Measurements from ENCODE around the gene UBAC2. TPM values are rescaled to one million over a fixed set of nuclear protein-coding genes. Genes with fewer than 3 reads are reported as not detected.

The UBAC2 gene
- total and polyA plus RNA-seq, 2 of the 4 experiments (the other 2 are of a cell fraction), result 20.8 to 36.3 TPM

DNA sequence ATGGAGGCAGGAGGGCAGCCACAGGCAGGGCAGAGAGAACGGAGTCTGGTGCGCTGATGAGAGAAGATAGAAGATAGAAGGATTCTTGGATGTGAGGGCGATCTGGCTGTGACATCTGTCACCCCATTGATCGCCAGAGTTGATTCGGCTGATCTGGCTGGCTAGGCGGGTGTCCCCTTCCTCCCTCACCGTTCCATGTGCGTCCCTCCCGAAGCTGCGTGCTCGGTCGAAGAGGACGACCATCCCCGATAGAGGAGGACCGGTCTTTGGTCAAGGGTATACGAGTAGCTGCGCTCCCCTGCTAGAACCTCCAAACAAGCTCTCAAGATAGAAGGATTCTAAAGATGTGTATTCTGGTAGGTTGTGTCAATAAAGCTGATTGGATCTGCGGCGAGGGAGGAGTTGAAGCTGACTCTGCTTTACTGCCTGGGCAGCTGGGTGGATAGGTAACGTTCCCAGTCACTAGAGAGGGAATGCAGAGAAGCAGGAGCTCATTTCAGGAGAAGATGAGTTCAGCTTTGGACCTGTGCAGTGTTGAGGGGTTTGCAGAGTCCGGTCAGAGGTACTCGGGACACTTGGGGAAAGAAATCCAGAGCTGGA lies 5.1 kb downstream of the UBAC2 start:
- H2AK5ac ChIP-seq (ENCODE audit: low read depth, low read length), result no peak overlapping the region
- no peak overlapping the region for H3K18ac ChIP-seq (ENCODE audit: low read depth, low read length)
- ChIA-PET POLR2A (ENCODE audit: unreplicated experiment) (no interaction called here), CTCF (no interaction called here)
- H2BK20ac ChIP-seq (ENCODE audit: low read depth, low read length), result no peak overlapping the region
- no peak overlapping the region for H3K14ac ChIP-seq (replicated peaks; ENCODE audit: low read depth, low read length)
- no peak overlapping the region for H3K23ac ChIP-seq (ENCODE audit: low read depth, low read length)
- WGBS, 2 experiments (ENCODE audit: extremely low coverage in 2 of 2, insufficient read length in 1 of 2), result 96% methylated on average over 7 of the region's 22 CpGs; no CpG with 5 or more reads in 1 of the 2 experiments
- H3K27ac ChIP-seq (ENCODE audit: insufficient read depth, low read length), result no peak overlapping the region
- ATAC-seq (ENCODE audit: low read depth) (no peak), DNase-seq (no peak)
- H4K8ac ChIP-seq (ENCODE audit: low read depth in 2 of 2, low read length in 2 of 2), result no peak overlapping the region
- no peak overlapping the region for H2BK120ac ChIP-seq (ENCODE audit: low read depth, low read length)
- peaks cover 26 to 77% of the 10 kb centered on the region in 2 experiments for H3K79me1 ChIP-seq (ENCODE audit: low read depth in 1 of 2, low read length in 2 of 2)
- H3K9me1 ChIP-seq (ENCODE audit: insufficient read depth, low read length), result peaks cover 6% of the 10 kb centered on the region; the same call in 1 of the 2 replicates
- H4K5ac ChIP-seq (ENCODE audit: low read depth, low read length), result no peak overlapping the region
- no peak overlapping the region for H4K91ac ChIP-seq (ENCODE audit: insufficient read depth, low read depth, low read length)
- H3K9me3 ChIP-seq (ENCODE audit: control insufficient read depth, insufficient read depth, low read length), result no peaks in the 10 kb centered on the region
- H2AFZ ChIP-seq (replicated peaks; ENCODE audit: low read length, poor library complexity), result no peak overlapping the region
- intact Hi-C loops (cut with micrococcal nuclease) (no loop called here), in situ Hi-C loops (cut with MboI; ENCODE audit: low sequenced_read_pairs) (no loop called here), dilution Hi-C loops (cut with HindIII; ENCODE audit: low sequenced_read_pairs, unreplicated experiment) (no loop called here)
- H3K27me3 ChIP-seq (ENCODE audit: control insufficient read depth, insufficient read depth, low read length), result no peaks in the 10 kb centered on the region
- no peak overlapping the region for H3K4me2 ChIP-seq (ENCODE audit: low read depth, low read length)
- H2BK5ac ChIP-seq (ENCODE audit: low read depth, low read length, poor library complexity, severe bottlenecking), result no peak overlapping the region
- no peak overlapping the region for H3K4me3 ChIP-seq (ENCODE audit: insufficient read depth, low read depth, low read length)
- peaks cover 2% of the 10 kb centered on the region; the same call in 1 of the 2 replicates for H3K4me1 ChIP-seq (ENCODE audit: control insufficient read depth, insufficient read depth, low read length)
- H2AK9ac ChIP-seq (replicated peaks; ENCODE audit: low read depth, low read length, poor library complexity), result no peak overlapping the region
- peaks cover 58% of the 10 kb centered on the region for H4K20me1 ChIP-seq (ENCODE audit: insufficient read depth, low read length)
- no peak overlapping the region for H3K4ac ChIP-seq (ENCODE audit: low read depth, low read length)
- H3K56ac ChIP-seq (ENCODE audit: extremely low read depth, insufficient read depth, low read length), result no peak overlapping the region
- no TSS peak for BruUV-seq (replicated peaks)
- TF ChIP-seq CEBPB (IDR thresholded peaks at IDR 0.05; ENCODE audit: low read depth, low read length), result no peak
- no peak for TF ChIP-seq CHD1 (IDR thresholded peaks at IDR 0.05; ENCODE audit: low read depth, low read length)
- no peak for TF ChIP-seq RCOR1 (IDR thresholded peaks at IDR 0.05; ENCODE audit: insufficient replicate concordance, low read length)
- TF ChIP-seq MXI1 (IDR thresholded peaks at IDR 0.05; ENCODE audit: borderline replicate concordance, low read depth, low read length), result no peak
- no peak for TF ChIP-seq RAD21 (IDR thresholded peaks at IDR 0.05; ENCODE audit: low read length)
- TF ChIP-seq RFX5 (IDR thresholded peaks at IDR 0.05; ENCODE audit: low read depth, low read length), result no peak
- no peak for TF ChIP-seq ELK1 (IDR thresholded peaks at IDR 0.05; ENCODE audit: borderline replicate concordance, low read depth, low read length)
- no peak for TF ChIP-seq BHLHE40 (IDR thresholded peaks at IDR 0.05; ENCODE audit: low read depth, low read length)
- no peak for TF ChIP-seq FOS (IDR thresholded peaks at IDR 0.05; ENCODE audit: low read depth, low read length)
- TF ChIP-seq MAFK (IDR thresholded peaks at IDR 0.05; ENCODE audit: low read depth, low read length), result no peak
- TF ChIP-seq MAZ (IDR thresholded peaks at IDR 0.05; ENCODE audit: borderline replicate concordance, low read depth, low read length), result no peak
- TF ChIP-seq CTCF (conservative IDR thresholded peaks at IDR 0.05; ENCODE audit: low read depth, low read length), result no peak
- TF ChIP-seq NFE2L2 (IDR thresholded peaks at IDR 0.05; ENCODE audit: low read depth, low read length), result no peak
- TF ChIP-seq SMC3 (IDR thresholded peaks at IDR 0.05; ENCODE audit: low read depth, low read length), result no peak
- TF ChIP-seq, protein P1, sequence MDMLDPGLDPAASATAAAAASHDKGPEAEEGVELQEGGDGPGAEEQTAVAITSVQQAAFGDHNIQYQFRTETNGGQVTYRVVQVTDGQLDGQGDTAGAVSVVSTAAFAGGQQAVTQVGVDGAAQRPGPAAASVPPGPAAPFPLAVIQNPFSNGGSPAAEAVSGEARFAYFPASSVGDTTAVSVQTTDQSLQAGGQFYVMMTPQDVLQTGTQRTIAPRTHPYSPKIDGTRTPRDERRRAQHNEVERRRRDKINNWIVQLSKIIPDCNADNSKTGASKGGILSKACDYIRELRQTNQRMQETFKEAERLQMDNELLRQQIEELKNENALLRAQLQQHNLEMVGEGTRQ (IDR thresholded peaks at IDR 0.05; ENCODE audit: low read depth, low read length), result no peak
- TF ChIP-seq POLR2A (IDR thresholded peaks at IDR 0.05; ENCODE audit: low read depth, low read length), result no peak
- no peak overlapping the region for H2BK15ac ChIP-seq (ENCODE audit: low read depth, low read length)
- peaks cover 3% of the 10 kb centered on the region; the same call in 1 of the 2 replicates for H3K36me3 ChIP-seq (ENCODE audit: control insufficient read depth, insufficient read depth, low read length)
- H3K9ac ChIP-seq (ENCODE audit: low read depth, low read length), result no peak overlapping the region

All from IMR-90 (cell line).